Measurements from ENCODE around the gene TMEM121B. TPM values are rescaled to one million over a fixed set of nuclear protein-coding genes. Genes with fewer than 3 reads are reported as not detected.
A peak's percentile ranks its signal among the peaks of the same experiment; 100 is the strongest.

TMEM121B gene
- total RNA-seq, 1 donor from 2014 or later = 2.2 TPM

- ATAC-seq (no peak), DNase-seq (ENCODE audit: missing footprints) (no peak)
- intact Hi-C loops (cut with DNase I) = no loop called here
Observed at GRCh38 chr22:17102297-17102667, 18.9 kb downstream of the TMEM121B start.

GRCh38 chr22:17101475-17102296, 19.5 kb downstream of the TMEM121B start:
- intact Hi-C loops (cut with DNase I) = no loop called here
- DNase-seq (ENCODE audit: missing footprints) = no peak
- ATAC-seq = no peak

- intact Hi-C loops (cut with DNase I) = no loop called here
- DNase-seq (ENCODE audit: missing footprints) = no peak
- ATAC-seq = no peak
Observed at GRCh38 chr22:17100621-17101020, 20.5 kb downstream of the TMEM121B start.

GRCh38 chr22:17098379-17098819, 22.8 kb downstream of the TMEM121B start:
- ATAC-seq (peak; percentile 73), DNase-seq (ENCODE audit: missing footprints) (no peak)
- intact Hi-C loops (cut with DNase I) = no loop called here

GRCh38 chr22:17097701-17098100, 23.5 kb downstream of the TMEM121B start:
- ATAC-seq (no peak), DNase-seq (ENCODE audit: missing footprints) (no peak)
- intact Hi-C loops (cut with DNase I) = no loop called here

- intact Hi-C loops (cut with DNase I) = no loop called here
- ATAC-seq (no peak), DNase-seq (ENCODE audit: missing footprints) (no peak)
Observed at GRCh38 chr22:17097062-17097461, 24.1 kb downstream of the TMEM121B start.

GRCh38 chr22:17096071-17096470, 25.1 kb downstream of the TMEM121B start:
- intact Hi-C loops (cut with DNase I) = no loop called here
- DNase-seq (ENCODE audit: missing footprints) = no peak

GRCh38 chr22:17095538-17095937, 25.6 kb downstream of the TMEM121B start:
- intact Hi-C loops (cut with DNase I) = no loop called here
- ATAC-seq (no peak), DNase-seq (ENCODE audit: missing footprints) (no peak)

More at GRCh38 chr22:17096071-17096470, 25.1 kb downstream of the TMEM121B start:
- ATAC-seq = no peak

- DNase-seq (ENCODE audit: missing footprints) = no peak
- no peak for ATAC-seq
- intact Hi-C loops (cut with DNase I) = no loop called here
Observed at GRCh38 chr22:17093081-17093480, 28.1 kb downstream of the TMEM121B start.

GRCh38 chr22:17091851-17092250, 29.3 kb downstream of the TMEM121B start:
- ATAC-seq (no peak), DNase-seq (ENCODE audit: missing footprints) (no peak)
- intact Hi-C loops (cut with DNase I) = no loop called here

- DNase-seq (ENCODE audit: missing footprints) (no peak), ATAC-seq (no peak)
- intact Hi-C loops (cut with DNase I) = no loop called here
Observed at GRCh38 chr22:17090550-17090949, 30.6 kb downstream of the TMEM121B start.

GRCh38 chr22:17087498-17088131, 33.5 kb downstream of the TMEM121B start:
- ATAC-seq = no peak
- intact Hi-C loops (cut with DNase I) = loop anchor here (5.0 kb wide), 1 partner anchor 35 kb away; the partner anchor contains the start of gene TMEM121B
- no peak for DNase-seq (ENCODE audit: missing footprints)

- DNase-seq (ENCODE audit: missing footprints) = no peak
- intact Hi-C loops (cut with DNase I) = loop anchor here (5.0 kb wide), 1 partner anchor 35 kb away; the partner anchor contains the start of gene TMEM121B
- ATAC-seq = no peak
Observed at GRCh38 chr22:17086788-17087497, 34.2 kb downstream of the TMEM121B start.

GRCh38 chr22:17086296-17086695, 34.9 kb downstream of the TMEM121B start:
- intact Hi-C loops (cut with DNase I) = loop anchor here (5.0 kb wide), 1 partner anchor 36 kb away; the partner anchor contains the start of gene TMEM121B
- no peak for ATAC-seq

GRCh38 chr22:17085277-17086181, 35.6 kb downstream of the TMEM121B start:
- DNase-seq (ENCODE audit: missing footprints) = peak; percentile 77
- peak; percentile 39 for ATAC-seq
- intact Hi-C loops (cut with DNase I) = loop anchor here (5.0 kb wide), 1 partner anchor 37 kb away; the partner anchor contains the start of gene TMEM121B

More at GRCh38 chr22:17086296-17086695, 34.9 kb downstream of the TMEM121B start:
- no peak for DNase-seq (ENCODE audit: missing footprints)

- intact Hi-C loops (cut with DNase I) = loop anchor here (1.0 to 5.0 kb wide), 3 partner anchors 38 to 88 kb away; partner anchors contain the start of gene TMEM121B
- peak; percentile 99 for ATAC-seq
- DNase-seq (ENCODE audit: missing footprints) = peak; percentile 95
Observed at GRCh38 chr22:17084554-17085276, 36.4 kb downstream of the TMEM121B start, which contains the start of gene IL17RA. Gene IL17RA (plus strand): TSS chr22:17085000. CDS start chr22:17085092, 92 bp downstream.

GRCh38 chr22:17083811-17084441, 37.2 kb downstream of the TMEM121B start:
- intact Hi-C loops (cut with DNase I) = loop anchor here (1.0 to 5.0 kb wide), 2 partner anchors 74 to 88 kb away; no protein-coding TSS in a partner anchor
- ATAC-seq = no peak
- DNase-seq (ENCODE audit: missing footprints) = no peak

Measured in Right ventricle myocardium inferior (tissue), 1 donor.